GM23248 (cell line): ENCODE results near the gene ALKBH4.

Source experiments
- EZH2 ChIP-seq: fragments of 200-600 bp; sonication (generic); IDR thresholded peaks from 2 replicates; pipeline ENCODE4 v1.6.1; 2018; ENCODE audit warnings: antibody characterized with exemption, mild to moderate bottlenecking; ENCODE audit not compliant: insufficient read depth, poor library complexity, severe bottlenecking
- EZH2phosphoT487 ChIP-seq: fragments of 200-600 bp; sonication (generic); IDR thresholded peaks from 2 replicates; pipeline ENCODE4 v1.6.1; 2018; ENCODE audit warnings: antibody characterized with exemption, moderate library complexity, mild to moderate bottlenecking, low read depth; ENCODE audit not compliant: insufficient read depth

- TF ChIP-seq EZH2phosphoT487 (no peak), EZH2 (no peak)
These were observed 52.1 kb downstream of the ALKBH4 start for GRCh38 chr7:102412548-102412947.
